Measurements from ENCODE around the gene TNFAIP2. TPM values are rescaled to one million over a fixed set of nuclear protein-coding genes. Genes with fewer than 3 reads are reported as not detected.

The TNFAIP2 gene
- total and polyA plus RNA-seq, 9 of the 15 experiments (the other 6 are each of a cell fraction or from before 2014, with no cell fraction given): 22.6 to 68.6 (median 44.6) TPM

GRCh38 chr14:103164779-103165178 is 41.5 kb downstream of the TNFAIP2 start (continued):
- TF ChIP-seq, protein P1, sequence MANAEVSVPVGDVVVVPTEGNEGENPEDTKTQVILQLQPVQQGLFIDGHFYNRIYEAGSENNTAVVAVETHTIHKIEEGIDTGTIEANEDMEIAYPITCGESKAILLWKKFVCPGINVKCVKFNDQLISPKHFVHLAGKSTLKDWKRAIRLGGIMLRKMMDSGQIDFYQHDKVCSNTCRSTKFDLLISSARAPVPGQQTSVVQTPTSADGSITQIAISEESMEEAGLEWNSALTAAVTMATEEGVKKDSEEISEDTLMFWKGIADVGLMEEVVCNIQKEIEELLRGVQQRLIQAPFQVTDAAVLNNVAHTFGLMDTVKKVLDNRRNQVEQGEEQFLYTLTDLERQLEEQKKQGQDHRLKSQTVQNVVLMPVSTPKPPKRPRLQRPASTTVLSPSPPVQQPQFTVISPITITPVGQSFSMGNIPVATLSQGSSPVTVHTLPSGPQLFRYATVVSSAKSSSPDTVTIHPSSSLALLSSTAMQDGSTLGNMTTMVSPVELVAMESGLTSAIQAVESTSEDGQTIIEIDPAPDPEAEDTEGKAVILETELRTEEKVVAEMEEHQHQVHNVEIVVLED (CRISPR knock-in tag; IDR thresholded peaks at IDR 0.05): no peak
- TF ChIP-seq RBM39 (optimal IDR thresholded peaks at IDR 0.05; ENCODE audit: low read depth, low read length): no peak
- TF ChIP-seq JUNB (CRISPR knock-in tag; conservative IDR thresholded peaks at IDR 0.05): no peak
- TF ChIP-seq MEF2A (IDR thresholded peaks at IDR 0.05; ENCODE audit: control insufficient read depth, low read depth, low read length): no peak
- TF ChIP-seq NFYB (IDR thresholded peaks at IDR 0.05; ENCODE audit: extremely low read depth, insufficient read length): no peak

- no TSS peak for BruUV-seq (replicated peaks)
- intact Hi-C loops (cut with micrococcal nuclease) (no loop called here), in situ Hi-C loops (cut with MboI) (no loop called here)
- Histone ChIP-seq H3K9me1 (ENCODE audit: control insufficient read depth, insufficient read depth, low read length) (no peaks in the 10 kb centered on the region), H3K4me3 (no peak overlapping the region), H3K9me3 (replicated peaks; ENCODE audit: control insufficient read depth, insufficient read depth, low read depth, low read length) (no peaks in the 10 kb centered on the region; the same call in 1 of the 2 replicates), H4K20me1 (replicated peaks; ENCODE audit: control insufficient read depth, insufficient read depth, low read length) (no peaks in the 10 kb centered on the region), H3K4me2 (ENCODE audit: insufficient read depth, low read length) (no peak overlapping the region), H3K79me2 (ENCODE audit: control insufficient read depth, insufficient read depth, low read length) (no peaks in the 10 kb centered on the region), H3K27me3 (ENCODE audit: control insufficient read depth in 2 of 2, insufficient read depth in 2 of 2, low read length in 2 of 2) (peaks cover 5 to 31% of the 10 kb centered on the region in 2 experiments; a peak in 4 of 5 replicates), H3K27ac (ENCODE audit: extremely low read depth, low read depth, low read length) (no peak overlapping the region), H3K4me1 (replicated peaks in 1 of 2; ENCODE audit: control insufficient read depth in 2 of 2, insufficient read depth in 2 of 2, low read length in 2 of 2) (peaks cover 0 to 4% of the 10 kb centered on the region in 2 experiments; a peak in 1 of 5 replicates), H3K36me3 (ENCODE audit: control insufficient read depth, insufficient read depth, low read length) (no peaks in the 10 kb centered on the region), H2AFZ (ENCODE audit: low read depth, low read length) (no peak overlapping the region), H3K9ac (ENCODE audit: insufficient read depth in 1 of 2, low read depth in 2 of 2, low read length in 2 of 2) (no peak overlapping the region)
- 7% methylated on average over 6 of the region's 6 CpGs for WGBS (ENCODE audit: insufficient coverage, low coverage, missing lambda C conversion rate)
- ATAC-seq (no peak), FAIRE-seq (no peak), DNase-seq (ENCODE audit: extremely low read depth in 1 of 4, low spot score in 3 of 4) (no peak)
- ChIA-PET CTCF (ENCODE audit: low intra/inter-chr PET ratio) (no interaction called here), POLR2A (no interaction called here)
- no peak for TF ChIP-seq PHF8 (IDR thresholded peaks at IDR 0.05; ENCODE audit: borderline replicate concordance, low read length)
- no peak for TF ChIP-seq RERE (CRISPR knock-in tag; IDR thresholded peaks at IDR 0.05; ENCODE audit: borderline replicate concordance)
- no peak for TF ChIP-seq THRB (CRISPR knock-in tag; conservative IDR thresholded peaks at IDR 0.05)
- TF ChIP-seq, protein P2, sequence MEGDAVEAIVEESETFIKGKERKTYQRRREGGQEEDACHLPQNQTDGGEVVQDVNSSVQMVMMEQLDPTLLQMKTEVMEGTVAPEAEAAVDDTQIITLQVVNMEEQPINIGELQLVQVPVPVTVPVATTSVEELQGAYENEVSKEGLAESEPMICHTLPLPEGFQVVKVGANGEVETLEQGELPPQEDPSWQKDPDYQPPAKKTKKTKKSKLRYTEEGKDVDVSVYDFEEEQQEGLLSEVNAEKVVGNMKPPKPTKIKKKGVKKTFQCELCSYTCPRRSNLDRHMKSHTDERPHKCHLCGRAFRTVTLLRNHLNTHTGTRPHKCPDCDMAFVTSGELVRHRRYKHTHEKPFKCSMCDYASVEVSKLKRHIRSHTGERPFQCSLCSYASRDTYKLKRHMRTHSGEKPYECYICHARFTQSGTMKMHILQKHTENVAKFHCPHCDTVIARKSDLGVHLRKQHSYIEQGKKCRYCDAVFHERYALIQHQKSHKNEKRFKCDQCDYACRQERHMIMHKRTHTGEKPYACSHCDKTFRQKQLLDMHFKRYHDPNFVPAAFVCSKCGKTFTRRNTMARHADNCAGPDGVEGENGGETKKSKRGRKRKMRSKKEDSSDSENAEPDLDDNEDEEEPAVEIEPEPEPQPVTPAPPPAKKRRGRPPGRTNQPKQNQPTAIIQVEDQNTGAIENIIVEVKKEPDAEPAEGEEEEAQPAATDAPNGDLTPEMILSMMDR (IDR thresholded peaks at IDR 0.05 in 2 of 3, conservative IDR thresholded peaks at IDR 0.05 in 1 of 3; ENCODE audit: insufficient read depth in 2 of 3, low read depth in 1 of 3, low read length in 3 of 3): no peak
- no peak for TF ChIP-seq COPS2 (conservative IDR thresholded peaks at IDR 0.05)
These were observed 42.1 kb downstream of the TNFAIP2 start for GRCh38 chr14:103165323-103165722.

Data from K562 (cell line).